H9 (cell line): ENCODE results near the gene SURF4. TPM values are rescaled to one million over a fixed set of nuclear protein-coding genes. Genes with fewer than 3 reads are reported as not detected.

Source experiments
- DNase-seq: peaks from one replicate; pipeline ENCODE4 v3.0.0-alpha.2; 2017
- H2AFZ ChIP-seq: one replicate; pipeline ENCODE4 v1.6.1; 2013; ENCODE audit warnings: mild to moderate bottlenecking, low read length, control low read depth, moderate library complexity
- H2AK5ac ChIP-seq: 2 replicates; pipeline ENCODE4 v1.6.1; 2013; ENCODE audit warnings: low read length, control low read depth, mixed read lengths; ENCODE audit not compliant: insufficient read length
- H2BK120ac ChIP-seq: one replicate; pipeline ENCODE4 v1.6.1; 2013; ENCODE audit warnings: low read depth, mild to moderate bottlenecking, low read length, control low read depth, inconsistent platforms; ENCODE audit not compliant: poor library complexity, severe bottlenecking
- H2BK12ac ChIP-seq: 2 replicates; pipeline ENCODE4 v1.6.1; 2013; ENCODE audit warnings: low read length, control low read depth, mixed read lengths, low read depth; ENCODE audit not compliant: insufficient read length
- H2BK15ac ChIP-seq: 2 replicates; pipeline ENCODE4 v1.6.1; 2013; ENCODE audit warnings: low read depth, low read length, control low read depth
- H2BK20ac ChIP-seq: one replicate; pipeline ENCODE4 v1.6.1; 2013; ENCODE audit warnings: low read depth, mild to moderate bottlenecking, low read length, control low read depth, inconsistent platforms; ENCODE audit not compliant: poor library complexity, severe bottlenecking
- H2BK5ac ChIP-seq: 2 replicates; pipeline ENCODE4 v1.6.1; 2013; ENCODE audit warnings: low read length, control low read depth, mixed read lengths; ENCODE audit not compliant: insufficient read length
- H3K14ac ChIP-seq: 2 replicates; pipeline ENCODE4 v1.6.1; 2013; ENCODE audit warnings: low read length, control low read depth; ENCODE audit not compliant: insufficient read depth
- H3K18ac ChIP-seq: 2 replicates; pipeline ENCODE4 v1.6.1; 2013; ENCODE audit warnings: low read depth, mild to moderate bottlenecking, mixed read lengths, low read length, control low read depth; ENCODE audit not compliant: insufficient read length
- H3K23ac ChIP-seq: 2 replicates; pipeline ENCODE4 v1.6.1; 2013; ENCODE audit warnings: low read length, control low read depth, mixed read lengths, low read depth; ENCODE audit not compliant: insufficient read length
- H3K23me2 ChIP-seq: 2 replicates; pipeline ENCODE4 v1.6.1; 2013; ENCODE audit warnings: low read depth, mild to moderate bottlenecking, mixed read lengths, low read length, control low read depth; ENCODE audit not compliant: insufficient read length, poor library complexity, severe bottlenecking
- H3K27ac ChIP-seq: 2 replicates; pipeline ENCODE4 v1.5.1; 2013; ENCODE audit warnings: low read length, control low read depth, mixed read lengths, low read depth; ENCODE audit not compliant: insufficient read length
- H3K27me3 ChIP-seq: 2 replicates; pipeline ENCODE4 v1.6.1; 2013; ENCODE audit warnings: low read length, control low read depth, inconsistent platforms; ENCODE audit not compliant: insufficient read depth
- H3K4ac ChIP-seq: 2 replicates; pipeline ENCODE4 v1.6.1; 2013; ENCODE audit warnings: low read depth, mild to moderate bottlenecking, control low read depth, inconsistent platforms, low read length, moderate library complexity
- H3K4me1 ChIP-seq: 2 replicates; pipeline ENCODE4 v1.6.1; 2013; ENCODE audit warnings: low read length, control low read depth, inconsistent platforms; ENCODE audit not compliant: insufficient read depth
- H3K4me2 ChIP-seq: 2 replicates; pipeline ENCODE4 v1.6.1; 2013; ENCODE audit warnings: low read length, control low read depth, mixed read lengths; ENCODE audit not compliant: insufficient read length, insufficient read depth
- H3K56ac ChIP-seq: 2 replicates; pipeline ENCODE4 v1.6.1; 2013; ENCODE audit warnings: low read depth, mild to moderate bottlenecking, mixed read lengths, low read length, control low read depth; ENCODE audit not compliant: insufficient read length
- H3K79me1 ChIP-seq: 2 replicates; pipeline ENCODE4 v1.6.1; 2013; ENCODE audit warnings: low read depth, mild to moderate bottlenecking, moderate library complexity, low read length, control low read depth, inconsistent platforms; ENCODE audit not compliant: insufficient read depth, poor library complexity, severe bottlenecking
- H3K79me2 ChIP-seq: 2 replicates; pipeline ENCODE4 v1.6.1; 2013; ENCODE audit warnings: low read length, control low read depth, inconsistent platforms; ENCODE audit not compliant: insufficient read depth
- H3K9ac ChIP-seq: 2 replicates; pipeline ENCODE4 v1.6.1; 2013; ENCODE audit warnings: low read length, control low read depth, mixed read lengths; ENCODE audit not compliant: insufficient read length; ENCODE audit errors: extremely low read depth
- H3K9me3 ChIP-seq: one replicate; pipeline ENCODE4 v1.6.1; 2013; ENCODE audit warnings: low read depth, low read length, inconsistent platforms; ENCODE audit not compliant: control insufficient read depth
- H3T11ph ChIP-seq: one replicate; pipeline ENCODE4 v1.6.1; 2013; ENCODE audit warnings: mild to moderate bottlenecking, low read length, control low read depth, inconsistent platforms
- H4K20me1 ChIP-seq: one replicate; pipeline ENCODE4 v1.6.1; 2013; ENCODE audit not compliant: control insufficient read depth, insufficient read length, insufficient read depth
- H4K5ac ChIP-seq: 2 replicates; pipeline ENCODE4 v1.6.1; 2013; ENCODE audit warnings: low read depth, mild to moderate bottlenecking, mixed read lengths, low read length, control low read depth; ENCODE audit not compliant: insufficient read length
- H4K8ac ChIP-seq: replicated peaks from 2 replicates; pipeline ENCODE4 v1.6.1; 2013; ENCODE audit warnings: low read length, control low read depth, mixed read lengths, low read depth; ENCODE audit not compliant: insufficient read length
- H4K91ac ChIP-seq: 2 replicates; pipeline ENCODE4 v1.6.1; 2013; ENCODE audit warnings: low read depth, mild to moderate bottlenecking, moderate library complexity, mixed read lengths, low read length, control low read depth; ENCODE audit not compliant: insufficient read length
- H3K27ac Mint-ChIP-seq, 3 experiments: 2 replicates in 2 of 3; 3 replicates in 1 of 3; pipeline ENCODE4 v1.8.0; 2020 to 2021; ENCODE audit warnings: mixed read lengths in 3 of 3, mild to moderate bottlenecking in 1 of 3, moderate library complexity in 1 of 3
- H3K27me3 Mint-ChIP-seq: 2 replicates; pipeline ENCODE4 v1.8.0; 2021; ENCODE audit warnings: low read depth, mild to moderate bottlenecking, moderate library complexity, mixed read lengths
- H3K36me3 Mint-ChIP-seq, 3 experiments: 2 replicates in 2 of 3; 3 replicates in 1 of 3; pipeline ENCODE4 v1.8.0; 2020 to 2021; ENCODE audit warnings: low read depth in 3 of 3, mixed read lengths in 3 of 3; ENCODE audit not compliant: insufficient read depth in 1 of 3
- H3K4me1 Mint-ChIP-seq, 2 experiments: 2 replicates each; pipeline ENCODE4 v1.8.0; 2020; ENCODE audit warnings: mixed read lengths in 2 of 2
- H3K4me3 Mint-ChIP-seq, 2 experiments: 2 replicates in 1 of 2; 3 replicates in 1 of 2; pipeline ENCODE4 v1.8.0; 2020 to 2021; ENCODE audit warnings: mild to moderate bottlenecking in 2 of 2, mixed read lengths in 2 of 2, moderate library complexity in 1 of 2
- H3K9me3 Mint-ChIP-seq, 2 experiments: 2 replicates in 1 of 2; 3 replicates in 1 of 2; pipeline ENCODE4 v1.8.0; 2020; ENCODE audit warnings: mild to moderate bottlenecking in 2 of 2, mixed read lengths in 2 of 2, moderate library complexity in 1 of 2
- WGBS: extraction: QIAGEN DNeasy Blood & Tissue Kit; methylation state at CpG from one replicate; pipeline ENCODE4 v1.1.7; 2013; ENCODE audit warnings: missing lambda C conversion rate, low lambda C conversion rate, mixed read lengths; ENCODE audit not compliant: insufficient read length; ENCODE audit errors: extremely low coverage; 5-methylcytosine and 5-hydroxymethylcytosine counted together
- total RNA-seq: library from RNA; stranded (reverse); gene quantifications from 2 replicates; pipeline ENCODE4 v1.2.1, GENCODE V29; 2021
- TF ChIP-seq, protein P1 (sequence below): fragments of 200-600 bp; sonication (generic); conservative IDR thresholded peaks from 3 replicates; pipeline ENCODE4 v1.8.0; 2021; ENCODE audit warnings: antibody characterized with exemption, mild to moderate bottlenecking

SURF4 gene
- total RNA-seq, 1 experiment from 2014 or later = 146 TPM

- no peaks in the 10 kb centered on the region for H3K27me3 Mint-ChIP-seq
Observed at GRCh38 chr9:133351526-133351907, 24.3 kb downstream of the SURF4 start.

More at GRCh38 chr9:133351526-133351907, 24.3 kb downstream of the SURF4 start:
- Mint-ChIP-seq H3K4me3 (peak overlapping the region in 1 of 2 experiments; percentile 55; a peak in 2 of 5 replicates), H3K4me1 (peaks cover 21 to 31% of the 10 kb centered on the region in 2 experiments), H3K9me3 (peaks cover 0 to 3% of the 10 kb centered on the region in 2 experiments; a peak in 1 of 5 replicates), H3K27ac (peak overlapping the region in 1 of 3 experiments; percentile 55; a peak in 2 of 7 replicates), H3K36me3 (peaks cover 43 to 59% (median 51%) of the 10 kb centered on the region in 3 experiments)
- H2AFZ ChIP-seq = no peak overlapping the region
- H2BK12ac ChIP-seq = no peak overlapping the region
- H3K79me1 ChIP-seq = peaks cover under 1% of the 10 kb centered on the region
- no peak overlapping the region for H2BK5ac ChIP-seq
- H3K4ac ChIP-seq = no peak overlapping the region
- H3K18ac ChIP-seq = no peak overlapping the region
- H3K4me2 ChIP-seq = no peak overlapping the region
- no peaks in the 10 kb centered on the region for H3K27me3 ChIP-seq
- TF ChIP-seq, protein P1, sequence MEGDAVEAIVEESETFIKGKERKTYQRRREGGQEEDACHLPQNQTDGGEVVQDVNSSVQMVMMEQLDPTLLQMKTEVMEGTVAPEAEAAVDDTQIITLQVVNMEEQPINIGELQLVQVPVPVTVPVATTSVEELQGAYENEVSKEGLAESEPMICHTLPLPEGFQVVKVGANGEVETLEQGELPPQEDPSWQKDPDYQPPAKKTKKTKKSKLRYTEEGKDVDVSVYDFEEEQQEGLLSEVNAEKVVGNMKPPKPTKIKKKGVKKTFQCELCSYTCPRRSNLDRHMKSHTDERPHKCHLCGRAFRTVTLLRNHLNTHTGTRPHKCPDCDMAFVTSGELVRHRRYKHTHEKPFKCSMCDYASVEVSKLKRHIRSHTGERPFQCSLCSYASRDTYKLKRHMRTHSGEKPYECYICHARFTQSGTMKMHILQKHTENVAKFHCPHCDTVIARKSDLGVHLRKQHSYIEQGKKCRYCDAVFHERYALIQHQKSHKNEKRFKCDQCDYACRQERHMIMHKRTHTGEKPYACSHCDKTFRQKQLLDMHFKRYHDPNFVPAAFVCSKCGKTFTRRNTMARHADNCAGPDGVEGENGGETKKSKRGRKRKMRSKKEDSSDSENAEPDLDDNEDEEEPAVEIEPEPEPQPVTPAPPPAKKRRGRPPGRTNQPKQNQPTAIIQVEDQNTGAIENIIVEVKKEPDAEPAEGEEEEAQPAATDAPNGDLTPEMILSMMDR = no peak
- H2BK120ac ChIP-seq = no peak overlapping the region
- H3T11ph ChIP-seq = no peak overlapping the region
- H3K27ac ChIP-seq = no peak overlapping the region
- H3K4me1 ChIP-seq = no peaks in the 10 kb centered on the region; the same call in 1 of the 2 replicates
- no peak overlapping the region for H3K23ac ChIP-seq
- H4K8ac ChIP-seq = no peak overlapping the region
- peaks cover 8% of the 10 kb centered on the region; the same call in 1 of the 2 replicates for H3K79me2 ChIP-seq
- no peak for DNase-seq
- H2BK20ac ChIP-seq = no peak overlapping the region
- no peak overlapping the region for H4K91ac ChIP-seq
- no peak overlapping the region for H3K56ac ChIP-seq
- H4K5ac ChIP-seq = no peak overlapping the region
- peaks cover 5% of the 10 kb centered on the region for H3K23me2 ChIP-seq
- H4K20me1 ChIP-seq = no peaks in the 10 kb centered on the region
- no peak overlapping the region for H2AK5ac ChIP-seq
- H3K9me3 ChIP-seq = no peaks in the 10 kb centered on the region
- H3K9ac ChIP-seq = no peak overlapping the region
- no CpG with 5 or more reads among the region's 3 CpGs for WGBS
- no peak overlapping the region for H3K14ac ChIP-seq
- H2BK15ac ChIP-seq = no peak overlapping the region
